G401 (cell line): ENCODE measurements around the gene C6orf141. TPM values are rescaled to one million over a fixed set of nuclear protein-coding genes. Genes with fewer than 3 reads are reported as not detected.
"Not testable (repeated sequence)": the region's sequence is repeated elsewhere in the genome, so short reads cannot be mapped to it uniquely, and the experiment has no call there.

Experiments used
- DNase-seq: peaks from one replicate; pipeline ENCODE4 v3.0.0-alpha.2; 2015; ENCODE audit warnings: low spot score
- in situ Hi-C: cut with HindIII; loops from 2 replicates; pipeline ENCODE4 v1.10.0; 2016; ENCODE audit warnings: low sequenced_read_pairs, mixed read lengths
- total RNA-seq: library from RNA; depleted of rRNA; stranded (reverse); fragments of >200 nt; shearing (Covaris generic); gene quantifications from 2 replicates; pipeline ENCODE4 v1.2.3, GENCODE V29; 2014; rRNA removed

The C6orf141 gene
- total RNA-seq, 1 experiment from 2014 or later = 0.17 TPM

DNA sequence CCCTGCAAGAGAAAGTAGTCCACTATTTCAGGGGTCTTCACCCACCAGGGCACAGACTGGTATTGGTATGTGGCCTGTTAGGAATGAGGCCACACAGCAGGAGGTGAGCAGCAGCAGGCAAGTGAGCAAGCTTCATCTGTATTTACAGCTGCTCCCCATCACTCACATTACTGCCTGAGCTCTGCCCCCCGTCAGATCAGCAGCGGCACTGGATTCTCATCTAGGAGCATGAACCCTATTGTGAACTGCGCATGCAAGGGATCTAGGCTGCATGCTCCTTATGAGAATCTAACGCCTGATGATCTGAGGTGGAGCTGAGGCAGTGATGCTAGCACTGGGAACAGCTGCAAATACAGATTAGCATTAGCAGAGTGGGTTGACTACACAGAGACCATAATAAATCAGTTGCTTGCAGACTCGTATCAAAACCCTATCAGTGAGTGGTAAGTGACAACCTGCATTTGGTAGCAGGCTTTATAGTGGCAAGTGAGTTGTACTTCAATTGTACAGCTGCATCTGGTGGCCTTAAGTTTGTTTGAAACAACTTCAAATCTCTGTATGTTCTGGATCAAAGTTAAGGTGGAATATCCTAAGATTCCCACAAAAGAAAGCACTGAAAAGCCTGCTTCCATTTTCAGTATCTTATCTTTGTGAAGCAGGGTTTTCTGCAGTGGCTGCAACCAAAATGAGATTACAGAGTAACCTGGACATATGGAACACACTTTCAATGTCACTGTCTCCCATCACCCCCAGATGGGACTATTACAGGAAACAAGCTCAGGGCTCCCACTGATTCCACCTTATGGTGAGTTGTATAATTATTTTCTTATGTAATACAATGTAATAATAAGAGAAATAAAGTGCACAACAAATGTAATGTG lies 12.8 kb downstream of the C6orf141 start:
- peak; percentile 51 for DNase-seq
- in situ Hi-C loops = no loop called here

- no peak for DNase-seq
These were observed 14.1 kb downstream of the C6orf141 start for GRCh38 chr6:49564552-49564951.

GRCh38 chr6:49565261-49565660 lies 14.8 kb downstream of the C6orf141 start:
- no peak for DNase-seq
- in situ Hi-C loops = no loop called here

More at GRCh38 chr6:49564552-49564951, 14.1 kb downstream of the C6orf141 start:
- in situ Hi-C loops = no loop called here

GRCh38 chr6:49565855-49566254 lies 15.4 kb downstream of the C6orf141 start:
- in situ Hi-C loops = no loop called here
- DNase-seq = no peak

- in situ Hi-C loops = no loop called here
- DNase-seq = no peak
These were observed 20.1 kb downstream of the C6orf141 start for GRCh38 chr6:49570474-49571079.

DNA sequence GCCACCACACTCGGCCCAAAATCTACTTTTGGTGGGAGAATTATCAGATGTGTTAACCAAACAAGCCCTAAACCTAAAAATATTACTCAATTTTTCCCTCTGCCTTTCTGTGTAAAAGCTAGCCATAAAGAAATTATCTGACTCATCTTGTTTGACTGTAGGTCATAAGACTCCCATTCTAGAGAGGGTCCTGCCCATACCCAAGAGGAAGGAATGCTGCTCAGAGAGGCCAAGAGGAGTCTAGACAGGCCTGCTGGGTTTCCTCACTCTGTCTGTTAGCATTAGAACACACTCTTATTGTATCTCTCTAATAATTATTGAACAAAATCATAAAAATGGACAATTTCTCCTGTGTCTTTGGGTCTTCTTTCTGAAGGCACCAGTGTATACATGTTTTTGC lies 26.1 kb downstream of the C6orf141 start:
- in situ Hi-C loops = no loop called here
- no peak for DNase-seq

DNA sequence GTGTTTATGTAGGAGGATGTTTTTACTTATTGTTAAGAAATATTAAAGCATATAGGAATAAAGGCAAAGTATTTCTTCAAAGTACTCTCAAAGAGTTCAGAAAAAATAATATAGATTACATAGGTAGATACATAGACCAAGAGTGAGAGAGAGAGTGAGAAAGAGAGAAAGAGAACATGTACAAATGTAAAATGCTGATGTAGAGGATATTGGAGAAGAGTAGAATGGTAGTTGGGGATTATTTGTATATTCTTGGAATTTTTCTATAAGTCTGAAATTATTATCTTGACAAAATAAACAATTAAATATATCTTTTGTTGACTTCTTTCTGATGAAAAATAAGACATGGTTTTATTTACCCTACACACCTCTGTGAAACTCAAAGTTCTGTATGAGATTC lies 29.2 kb downstream of the C6orf141 start:
- in situ Hi-C loops = no loop called here
- no peak for DNase-seq

DNA sequence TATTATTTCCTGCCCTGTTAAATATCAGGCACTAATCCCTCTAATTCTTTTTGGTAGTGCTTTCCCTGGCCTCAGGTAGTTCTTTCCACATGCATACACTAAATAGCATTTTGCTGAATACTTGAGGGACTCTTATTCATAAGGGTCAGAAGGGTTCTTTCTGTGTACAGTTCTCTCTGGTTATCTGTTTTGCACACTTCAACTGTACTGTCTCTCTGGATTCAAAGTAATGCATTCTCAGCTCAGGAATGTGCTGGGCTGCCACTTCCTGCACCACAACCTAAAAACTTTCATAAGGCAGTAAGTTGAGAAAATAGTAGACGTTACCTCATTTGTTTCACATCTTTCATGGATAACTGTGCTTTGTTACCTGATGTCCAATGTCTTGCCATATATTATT lies 32.1 kb downstream of the C6orf141 start:
- no peak for DNase-seq
- in situ Hi-C loops = no loop called here

- DNase-seq = not testable (repeated sequence)
These were observed 36.8 kb downstream of the C6orf141 start for GRCh38 chr6:49587262-49587661.

More at GRCh38 chr6:49587262-49587661, 36.8 kb downstream of the C6orf141 start:
- in situ Hi-C loops = not testable (repeated sequence)

Other genes with a start within 250 kb of the C6orf141 start
- 12.7 and 15.1 TPM in 2 replicates for gene MMUT, start 87.4 kb upstream of the C6orf141 start, total RNA-seq
- 9.1 and 17.7 TPM in 2 replicates for gene CENPQ, start 87.3 kb upstream of the C6orf141 start, total RNA-seq
- gene GLYATL3, start 50.7 kb upstream of the C6orf141 start, total RNA-seq = 0.18 TPM in 1 of 2 replicates, not detected in the other
- not detected in 2 replicates for gene RHAG, start 86.2 kb downstream of the C6orf141 start, total RNA-seq
- not detected in 2 replicates for gene CRISP2, start 162.9 kb downstream of the C6orf141 start, total RNA-seq
- not detected in 2 replicates for gene CRISP3, start 193.7 kb downstream of the C6orf141 start, total RNA-seq
- not detected in 2 replicates for gene PGK2, start 236.6 kb downstream of the C6orf141 start, total RNA-seq